DND-41 (cell line): Measurements from ENCODE around the gene OOSP2.
"Not testable (repeated sequence)": the region's sequence is repeated elsewhere in the genome, so short reads cannot be mapped to it uniquely, and the experiment has no call there.

Experiments used
- EZH2 ChIP-seq: IDR thresholded peaks from 3 replicates; pipeline ENCODE4 v1.6.1; 2012; ENCODE audit warnings: borderline replicate concordance, low read depth, mild to moderate bottlenecking, moderate library complexity, low read length, inconsistent platforms; ENCODE audit not compliant: severe bottlenecking
- TF ChIP-seq, protein P1 (sequence below): IDR thresholded peaks from 2 replicates; pipeline ENCODE4 v1.5.1; 2012; ENCODE audit warnings: borderline replicate concordance, low read length, moderate library complexity, mild to moderate bottlenecking; ENCODE audit not compliant: poor library complexity, severe bottlenecking; ENCODE audit errors: extremely low read depth

DNA sequence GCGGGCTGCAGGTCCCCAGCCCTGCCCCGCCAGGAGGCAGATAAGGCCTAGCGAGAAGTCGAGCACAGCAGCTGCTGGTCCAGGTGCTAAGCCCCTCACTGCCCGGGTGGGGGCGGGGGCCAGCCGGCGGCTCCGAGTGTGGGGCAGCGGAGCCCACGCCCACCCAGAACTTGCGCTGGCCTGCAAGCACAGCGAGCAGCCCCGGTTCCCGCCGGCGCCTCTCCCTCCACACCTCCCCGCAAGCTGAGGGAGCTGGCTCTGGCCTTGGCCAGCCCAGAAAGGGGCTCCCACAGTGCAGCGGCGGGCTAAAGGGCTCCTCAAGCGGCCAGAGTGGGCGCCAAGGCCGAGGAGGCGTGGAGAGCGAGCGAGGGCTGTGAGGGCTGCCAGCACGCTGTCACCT, 19.8 kb upstream of the OOSP2 start:
- TF ChIP-seq EZH2, result not testable (repeated sequence)
- TF ChIP-seq, protein P1, sequence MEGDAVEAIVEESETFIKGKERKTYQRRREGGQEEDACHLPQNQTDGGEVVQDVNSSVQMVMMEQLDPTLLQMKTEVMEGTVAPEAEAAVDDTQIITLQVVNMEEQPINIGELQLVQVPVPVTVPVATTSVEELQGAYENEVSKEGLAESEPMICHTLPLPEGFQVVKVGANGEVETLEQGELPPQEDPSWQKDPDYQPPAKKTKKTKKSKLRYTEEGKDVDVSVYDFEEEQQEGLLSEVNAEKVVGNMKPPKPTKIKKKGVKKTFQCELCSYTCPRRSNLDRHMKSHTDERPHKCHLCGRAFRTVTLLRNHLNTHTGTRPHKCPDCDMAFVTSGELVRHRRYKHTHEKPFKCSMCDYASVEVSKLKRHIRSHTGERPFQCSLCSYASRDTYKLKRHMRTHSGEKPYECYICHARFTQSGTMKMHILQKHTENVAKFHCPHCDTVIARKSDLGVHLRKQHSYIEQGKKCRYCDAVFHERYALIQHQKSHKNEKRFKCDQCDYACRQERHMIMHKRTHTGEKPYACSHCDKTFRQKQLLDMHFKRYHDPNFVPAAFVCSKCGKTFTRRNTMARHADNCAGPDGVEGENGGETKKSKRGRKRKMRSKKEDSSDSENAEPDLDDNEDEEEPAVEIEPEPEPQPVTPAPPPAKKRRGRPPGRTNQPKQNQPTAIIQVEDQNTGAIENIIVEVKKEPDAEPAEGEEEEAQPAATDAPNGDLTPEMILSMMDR, result not testable (repeated sequence)
